ENCODE results near the gene GNG3. TPM values are rescaled to one million over a fixed set of nuclear protein-coding genes. Genes with fewer than 3 reads are reported as not detected.
"Not testable (repeated sequence)": the region's sequence is repeated elsewhere in the genome, so short reads cannot be mapped to it uniquely, and the experiment has no call there.

GNG3 gene
- total RNA-seq, 1 donor = not detected

DNA sequence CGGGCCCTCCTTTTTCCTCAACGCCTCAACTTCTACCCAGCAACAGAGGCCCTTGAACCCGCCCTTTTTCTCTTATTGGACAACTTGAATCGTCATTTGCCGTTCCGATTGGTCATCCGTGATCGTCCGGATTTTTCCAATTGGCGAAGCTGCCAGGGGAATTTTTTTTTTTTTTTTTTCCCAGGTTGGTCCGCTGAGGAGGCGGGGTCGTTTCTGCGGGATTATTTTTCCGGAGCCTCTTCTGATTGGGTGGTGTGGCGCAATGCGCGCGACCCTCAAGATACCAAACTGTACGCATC lies 20.3 kb downstream of the GNG3 start:
- TF ChIP-seq, protein P1, sequence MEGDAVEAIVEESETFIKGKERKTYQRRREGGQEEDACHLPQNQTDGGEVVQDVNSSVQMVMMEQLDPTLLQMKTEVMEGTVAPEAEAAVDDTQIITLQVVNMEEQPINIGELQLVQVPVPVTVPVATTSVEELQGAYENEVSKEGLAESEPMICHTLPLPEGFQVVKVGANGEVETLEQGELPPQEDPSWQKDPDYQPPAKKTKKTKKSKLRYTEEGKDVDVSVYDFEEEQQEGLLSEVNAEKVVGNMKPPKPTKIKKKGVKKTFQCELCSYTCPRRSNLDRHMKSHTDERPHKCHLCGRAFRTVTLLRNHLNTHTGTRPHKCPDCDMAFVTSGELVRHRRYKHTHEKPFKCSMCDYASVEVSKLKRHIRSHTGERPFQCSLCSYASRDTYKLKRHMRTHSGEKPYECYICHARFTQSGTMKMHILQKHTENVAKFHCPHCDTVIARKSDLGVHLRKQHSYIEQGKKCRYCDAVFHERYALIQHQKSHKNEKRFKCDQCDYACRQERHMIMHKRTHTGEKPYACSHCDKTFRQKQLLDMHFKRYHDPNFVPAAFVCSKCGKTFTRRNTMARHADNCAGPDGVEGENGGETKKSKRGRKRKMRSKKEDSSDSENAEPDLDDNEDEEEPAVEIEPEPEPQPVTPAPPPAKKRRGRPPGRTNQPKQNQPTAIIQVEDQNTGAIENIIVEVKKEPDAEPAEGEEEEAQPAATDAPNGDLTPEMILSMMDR (IDR thresholded peaks at IDR 0.05; ENCODE audit: extremely low read depth, low read depth, low read length) = no peak
- Histone ChIP-seq H3K79me2 (ENCODE audit: insufficient read depth, low read length) (peaks cover 76% of the 10 kb centered on the region), H3K4me3 (ENCODE audit: insufficient read depth, low read length) (peak overlapping the region; percentile 98), H4K20me1 (ENCODE audit: insufficient read depth, low read length) (peaks cover 33% of the 10 kb centered on the region), H3K4me1 (ENCODE audit: insufficient read depth, low read length) (peaks cover 19% of the 10 kb centered on the region), H3K9me3 (ENCODE audit: low read depth, low read length) (no peaks in the 10 kb centered on the region), H3K27me3 (ENCODE audit: insufficient read depth, low read length) (no peaks in the 10 kb centered on the region), H2AFZ (ENCODE audit: low read length) (peak overlapping the region; percentile 97), H3K27ac (ENCODE audit: low read depth, low read length) (peak overlapping the region; percentile 87), H3K4me2 (ENCODE audit: insufficient read depth, low read length) (peak overlapping the region; percentile 87), H3K36me3 (ENCODE audit: insufficient read depth, low read length) (peaks cover 17% of the 10 kb centered on the region)
- peak; percentile 98 for DNase-seq (ENCODE audit: insufficient read length, low spot score, missing footprints)

DNA sequence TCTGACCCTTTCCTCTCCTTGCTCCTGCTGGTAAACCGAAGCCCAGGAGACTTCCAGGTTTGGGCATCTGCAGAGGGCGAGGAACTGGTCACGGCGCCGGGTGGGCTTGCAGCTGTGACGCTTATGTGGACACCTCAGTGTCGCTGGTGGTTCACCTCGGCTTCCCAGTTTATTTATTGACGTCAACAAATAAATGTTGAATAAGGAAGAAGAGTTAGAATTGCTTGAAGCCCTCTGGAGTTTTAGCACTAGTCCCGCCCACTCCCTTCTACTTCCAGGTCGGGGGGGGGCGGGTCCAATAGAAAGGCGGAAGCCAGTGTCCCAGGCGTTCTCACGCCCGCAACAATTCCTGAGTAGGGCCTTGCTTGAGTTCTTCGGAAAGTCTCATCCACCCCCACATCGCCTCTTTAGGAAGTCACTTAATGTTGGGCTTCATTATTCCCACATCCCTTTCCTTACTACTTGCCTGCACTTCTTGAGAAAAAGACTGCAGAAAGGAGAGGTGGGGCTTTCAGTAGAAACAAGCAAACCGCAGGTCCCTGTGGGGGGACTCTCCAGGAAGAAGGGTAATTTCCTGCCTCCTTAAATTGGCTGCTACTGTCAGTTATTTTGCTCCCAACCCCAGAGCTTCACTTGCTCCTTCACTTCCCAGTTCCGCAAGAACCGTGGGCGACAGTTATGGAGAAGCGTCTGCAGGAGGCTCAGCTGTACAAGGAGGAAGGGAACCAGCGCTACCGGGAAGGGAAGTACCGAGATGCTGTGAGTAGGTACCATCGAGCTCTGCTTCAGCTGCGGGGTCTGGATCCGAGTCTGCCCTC lies 20.9 kb downstream of the GNG3 start, which contains the start of gene TTC9C:
TSS of gene TTC9C (plus strand) at position 316 of the 818 bp plus-strand sequence. CDS start at position 679, 363 bp downstream.
- H3K27ac ChIP-seq (ENCODE audit: low read depth, low read length) = peak within 1 kb of the TSS; percentile 87
- peak within 1 kb of the TSS; percentile 97 for H2AFZ ChIP-seq (ENCODE audit: low read length)
- peaks cover 76% of the 10 kb centered on the region for H3K79me2 ChIP-seq (ENCODE audit: insufficient read depth, low read length)
- H3K4me1 ChIP-seq (ENCODE audit: insufficient read depth, low read length) = peaks cover 19% of the 10 kb centered on the region
- TF ChIP-seq, protein P1 (IDR thresholded peaks at IDR 0.05; ENCODE audit: extremely low read depth, low read depth, low read length) = no peak
- peaks cover 16% of the 10 kb centered on the region for H3K36me3 ChIP-seq (ENCODE audit: insufficient read depth, low read length)
- peaks cover 36% of the 10 kb centered on the region for H4K20me1 ChIP-seq (ENCODE audit: insufficient read depth, low read length)
- no peaks in the 10 kb centered on the region for H3K27me3 ChIP-seq (ENCODE audit: insufficient read depth, low read length)
- peak; percentile 91 for DNase-seq (ENCODE audit: insufficient read length, low spot score, missing footprints)
- peak within 1 kb of the TSS; percentile 98 for H3K4me3 ChIP-seq (ENCODE audit: insufficient read depth, low read length)
- H3K9me3 ChIP-seq (ENCODE audit: low read depth, low read length) = no peaks in the 10 kb centered on the region
- peak within 1 kb of the TSS; percentile 87 for H3K4me2 ChIP-seq (ENCODE audit: insufficient read depth, low read length)

DNA sequence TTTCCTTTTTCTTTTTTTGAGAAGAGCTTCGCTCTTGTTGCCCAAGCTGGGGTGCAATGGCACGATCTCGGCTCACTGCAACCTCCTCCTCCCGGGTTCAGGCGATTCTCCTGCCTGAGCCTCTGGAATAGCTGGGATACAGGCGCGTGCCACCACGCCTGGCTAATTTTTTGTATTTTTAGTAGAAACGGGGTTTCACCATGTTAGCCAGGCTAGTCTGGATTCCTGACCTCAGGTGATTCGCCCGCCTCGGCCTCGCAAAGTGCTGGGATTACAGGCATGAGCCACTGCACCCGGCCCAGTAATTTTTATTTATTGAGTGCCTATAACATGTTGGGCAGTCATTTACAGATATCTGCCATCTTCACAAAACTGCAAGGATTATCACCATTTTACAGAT lies 22.6 kb downstream of the GNG3 start:
- H3K27ac ChIP-seq (ENCODE audit: low read depth, low read length) = peak overlapping the region; percentile 53
- H3K4me3 ChIP-seq (ENCODE audit: insufficient read depth, low read length) = peak overlapping the region; percentile 98
- peaks cover 70% of the 10 kb centered on the region for H3K79me2 ChIP-seq (ENCODE audit: insufficient read depth, low read length)

DNA sequence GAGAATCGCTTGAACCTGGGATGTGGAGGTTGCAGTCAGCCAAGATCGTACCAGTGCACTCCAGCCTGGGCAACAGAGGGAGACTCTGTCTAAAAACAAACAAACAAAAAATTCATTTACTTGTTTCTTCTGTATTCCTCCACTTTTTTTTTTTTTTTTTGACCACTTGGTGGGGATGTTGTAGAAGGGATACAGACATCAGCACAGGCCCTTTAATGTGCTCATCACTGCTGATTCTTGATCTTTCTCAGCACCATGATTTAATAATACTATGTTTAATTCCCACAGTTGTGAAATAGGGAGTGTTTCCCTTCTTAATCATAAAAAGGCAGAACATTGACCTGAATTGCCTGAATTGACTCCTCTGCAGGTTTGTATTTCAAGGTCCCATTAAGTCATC lies 25.4 kb downstream of the GNG3 start:
- peaks cover 36% of the 10 kb centered on the region for H3K36me3 ChIP-seq (ENCODE audit: insufficient read depth, low read length)

More for the DNA sequence above, 22.6 kb downstream of the GNG3 start:
- not testable (repeated sequence) for DNase-seq (ENCODE audit: insufficient read length, low spot score, missing footprints); H3K9me3 ChIP-seq (ENCODE audit: low read depth, low read length); H3K27me3 ChIP-seq (ENCODE audit: insufficient read depth, low read length); H2AFZ ChIP-seq (ENCODE audit: low read length); H3K4me1 ChIP-seq (ENCODE audit: insufficient read depth, low read length)
- H3K4me2 ChIP-seq (ENCODE audit: insufficient read depth, low read length) = peak overlapping the region; percentile 87
- peaks cover 20% of the 10 kb centered on the region for H4K20me1 ChIP-seq (ENCODE audit: insufficient read depth, low read length)
- peaks cover 17% of the 10 kb centered on the region for H3K36me3 ChIP-seq (ENCODE audit: insufficient read depth, low read length)

More for the DNA sequence above, 25.4 kb downstream of the GNG3 start:
- TF ChIP-seq, protein P1 (IDR thresholded peaks at IDR 0.05; ENCODE audit: extremely low read depth, low read depth, low read length) = peak; percentile 33
- peaks cover 56% of the 10 kb centered on the region for H3K79me2 ChIP-seq (ENCODE audit: insufficient read depth, low read length)
- H3K4me1 ChIP-seq (ENCODE audit: insufficient read depth, low read length) = peaks cover 9% of the 10 kb centered on the region
- no peak overlapping the region for H3K27ac ChIP-seq (ENCODE audit: low read depth, low read length)
- H3K4me3 ChIP-seq (ENCODE audit: insufficient read depth, low read length) = no peak overlapping the region
- DNase-seq (ENCODE audit: insufficient read length, low spot score, missing footprints) = no peak
- peaks cover 3% of the 10 kb centered on the region for H4K20me1 ChIP-seq (ENCODE audit: insufficient read depth, low read length)
- H3K9me3 ChIP-seq (ENCODE audit: low read depth, low read length) = no peaks in the 10 kb centered on the region
- H2AFZ ChIP-seq (ENCODE audit: low read length) = no peak overlapping the region
- H3K27me3 ChIP-seq (ENCODE audit: insufficient read depth, low read length) = no peaks in the 10 kb centered on the region
- H3K4me2 ChIP-seq (ENCODE audit: insufficient read depth, low read length) = no peak overlapping the region

Measured in osteoblast (primary cell).